Neural progenitor cell (in vitro differentiated cells): Measurements from ENCODE around the gene ZNF423.

Experiments
- EZH2phosphoT487 ChIP-seq: fragments of 200-600 bp; sonication (generic); IDR thresholded peaks from 2 replicates; pipeline ENCODE4 v1.6.1; 2017; ENCODE audit warnings: antibody characterized with exemption
- TF ChIP-seq, protein P1 (sequence below): fragments of 200-600 bp; sonication (generic); IDR thresholded peaks from 2 replicates; pipeline ENCODE4 v1.5.1; 2017; ENCODE audit warnings: antibody characterized with exemption, mild to moderate bottlenecking

DNA sequence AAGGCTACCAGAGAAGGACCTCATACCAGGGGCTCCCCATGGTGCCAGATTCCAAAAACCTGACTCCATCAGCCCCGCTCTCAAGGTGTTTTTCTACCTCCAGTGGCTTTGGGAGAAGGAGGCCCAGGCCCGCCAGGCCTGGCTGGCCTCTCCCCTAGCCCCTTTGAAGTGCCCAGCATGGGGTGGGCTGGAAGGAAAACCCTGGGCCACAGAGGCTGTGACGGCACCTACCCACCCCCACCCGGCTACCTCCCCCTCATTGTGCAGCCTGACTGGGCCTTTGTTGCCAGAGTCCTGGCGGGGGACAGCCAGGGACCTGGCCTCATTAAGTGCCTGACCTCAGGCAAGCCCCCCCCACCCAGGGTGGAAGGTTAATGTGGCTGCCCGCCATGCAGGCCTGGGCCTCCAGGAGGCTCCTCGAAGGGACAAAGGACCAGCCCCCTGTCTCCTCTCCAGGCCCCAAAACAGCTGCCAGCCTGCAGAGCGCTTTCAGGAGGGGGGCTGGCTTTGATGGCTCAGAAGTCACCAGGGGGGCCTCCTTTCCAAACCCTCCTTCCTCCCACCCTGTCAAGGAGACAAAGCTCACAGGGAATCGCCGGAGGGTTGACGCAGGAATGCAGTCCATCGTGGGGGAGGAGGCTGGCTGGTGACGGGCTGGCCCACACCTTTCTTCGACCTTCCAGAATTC lies 159.4 kb downstream of the ZNF423 start:
- TF ChIP-seq, protein P1, sequence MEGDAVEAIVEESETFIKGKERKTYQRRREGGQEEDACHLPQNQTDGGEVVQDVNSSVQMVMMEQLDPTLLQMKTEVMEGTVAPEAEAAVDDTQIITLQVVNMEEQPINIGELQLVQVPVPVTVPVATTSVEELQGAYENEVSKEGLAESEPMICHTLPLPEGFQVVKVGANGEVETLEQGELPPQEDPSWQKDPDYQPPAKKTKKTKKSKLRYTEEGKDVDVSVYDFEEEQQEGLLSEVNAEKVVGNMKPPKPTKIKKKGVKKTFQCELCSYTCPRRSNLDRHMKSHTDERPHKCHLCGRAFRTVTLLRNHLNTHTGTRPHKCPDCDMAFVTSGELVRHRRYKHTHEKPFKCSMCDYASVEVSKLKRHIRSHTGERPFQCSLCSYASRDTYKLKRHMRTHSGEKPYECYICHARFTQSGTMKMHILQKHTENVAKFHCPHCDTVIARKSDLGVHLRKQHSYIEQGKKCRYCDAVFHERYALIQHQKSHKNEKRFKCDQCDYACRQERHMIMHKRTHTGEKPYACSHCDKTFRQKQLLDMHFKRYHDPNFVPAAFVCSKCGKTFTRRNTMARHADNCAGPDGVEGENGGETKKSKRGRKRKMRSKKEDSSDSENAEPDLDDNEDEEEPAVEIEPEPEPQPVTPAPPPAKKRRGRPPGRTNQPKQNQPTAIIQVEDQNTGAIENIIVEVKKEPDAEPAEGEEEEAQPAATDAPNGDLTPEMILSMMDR: peak; percentile 14
- peak; percentile 7 for TF ChIP-seq EZH2phosphoT487
